HG02678 (cell line): Measurements from ENCODE around the gene TRIP12.
"Not testable (repeated sequence)": the region's sequence is repeated elsewhere in the genome, so short reads cannot be mapped to it uniquely, and the experiment has no call there.

ENCODE experiments used
- ATAC-seq: cut with Tn5 transposase; IDR thresholded peaks from one replicate; pipeline ENCODE4 v1.9.1; 2021; ENCODE audit warnings: mild to moderate bottlenecking, moderate library complexity; ENCODE audit not compliant: unreplicated experiment

The TRIP12 gene

DNA sequence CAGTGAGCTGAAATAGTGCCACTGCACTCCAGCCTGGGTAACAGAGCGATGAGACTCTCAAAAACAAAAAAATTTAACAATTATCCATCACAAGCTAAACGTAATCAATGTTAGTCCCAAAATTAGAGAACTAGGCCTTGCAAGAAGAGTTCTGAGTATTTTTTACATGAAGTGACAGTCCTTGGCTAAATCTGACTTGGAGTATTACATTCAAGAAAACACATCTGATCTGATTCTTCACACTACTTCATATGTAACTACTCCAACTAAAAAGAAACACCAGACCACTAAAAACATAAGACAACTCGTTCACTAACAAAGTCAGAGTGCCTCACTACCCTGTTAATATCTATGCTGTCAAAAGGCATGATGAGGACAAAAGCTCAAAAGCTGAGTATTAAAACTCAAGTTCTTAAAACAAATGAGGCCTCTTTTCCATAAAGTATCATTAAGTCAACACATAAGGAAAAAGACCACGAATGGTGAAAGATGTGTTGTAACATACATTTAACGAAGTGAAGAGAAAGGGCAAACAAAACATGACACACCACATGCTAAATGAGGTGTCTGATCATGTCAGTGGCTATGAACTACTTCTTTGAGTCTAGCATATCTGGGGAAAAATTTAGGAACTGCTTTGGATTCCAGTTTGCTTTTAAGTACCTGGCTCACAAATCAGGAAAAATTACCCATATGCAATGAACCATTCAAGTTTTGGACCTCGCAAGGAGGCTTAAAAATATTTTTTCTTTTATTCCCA, 42.4 kb downstream of the TRIP12 start:
- no peak for ATAC-seq

DNA sequence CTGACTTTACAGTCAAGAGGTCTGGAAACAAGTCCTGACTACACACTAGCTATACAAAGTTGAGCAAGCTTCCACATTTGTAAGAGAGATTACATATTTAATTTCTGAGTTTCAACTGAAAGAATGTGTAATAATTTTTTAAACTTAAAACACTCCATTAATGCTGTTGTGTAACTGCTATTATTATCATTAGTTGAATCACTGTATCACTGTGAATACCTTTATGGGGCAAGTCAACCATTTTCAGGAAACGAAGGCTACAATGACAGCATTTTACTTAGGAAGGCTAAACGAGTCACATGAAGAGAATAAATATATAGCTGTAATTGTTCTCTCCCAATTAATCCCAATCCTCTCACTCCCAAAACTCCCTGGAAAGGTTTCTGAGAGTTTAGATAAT, 46.3 kb downstream of the TRIP12 start:
- ATAC-seq = no peak

- ATAC-seq = no peak
Observed at GRCh38 chr2:229874647-229875046, 47.2 kb downstream of the TRIP12 start.

DNA sequence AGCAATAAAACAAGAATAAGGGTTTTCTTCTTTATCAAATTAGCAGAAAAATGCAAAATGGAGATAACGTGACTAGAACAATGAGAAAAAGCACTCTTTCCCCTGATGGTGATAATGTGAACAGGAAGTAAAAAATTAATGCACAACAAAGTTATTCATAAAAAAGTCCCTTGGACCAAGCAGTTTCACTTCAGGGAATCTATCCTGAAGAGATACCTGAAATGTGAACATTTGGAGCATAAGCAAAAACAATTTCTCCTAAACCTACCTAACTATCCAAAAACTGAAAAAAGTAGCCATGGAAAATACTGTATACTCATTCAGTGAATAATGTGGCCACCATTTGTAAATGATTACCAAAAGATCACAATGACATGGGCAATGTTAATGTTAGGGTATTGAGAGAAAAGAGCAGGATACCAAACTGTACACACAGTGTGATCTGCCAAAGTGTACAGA, 48.7 kb downstream of the TRIP12 start:
- peak; percentile 80 for ATAC-seq

DNA sequence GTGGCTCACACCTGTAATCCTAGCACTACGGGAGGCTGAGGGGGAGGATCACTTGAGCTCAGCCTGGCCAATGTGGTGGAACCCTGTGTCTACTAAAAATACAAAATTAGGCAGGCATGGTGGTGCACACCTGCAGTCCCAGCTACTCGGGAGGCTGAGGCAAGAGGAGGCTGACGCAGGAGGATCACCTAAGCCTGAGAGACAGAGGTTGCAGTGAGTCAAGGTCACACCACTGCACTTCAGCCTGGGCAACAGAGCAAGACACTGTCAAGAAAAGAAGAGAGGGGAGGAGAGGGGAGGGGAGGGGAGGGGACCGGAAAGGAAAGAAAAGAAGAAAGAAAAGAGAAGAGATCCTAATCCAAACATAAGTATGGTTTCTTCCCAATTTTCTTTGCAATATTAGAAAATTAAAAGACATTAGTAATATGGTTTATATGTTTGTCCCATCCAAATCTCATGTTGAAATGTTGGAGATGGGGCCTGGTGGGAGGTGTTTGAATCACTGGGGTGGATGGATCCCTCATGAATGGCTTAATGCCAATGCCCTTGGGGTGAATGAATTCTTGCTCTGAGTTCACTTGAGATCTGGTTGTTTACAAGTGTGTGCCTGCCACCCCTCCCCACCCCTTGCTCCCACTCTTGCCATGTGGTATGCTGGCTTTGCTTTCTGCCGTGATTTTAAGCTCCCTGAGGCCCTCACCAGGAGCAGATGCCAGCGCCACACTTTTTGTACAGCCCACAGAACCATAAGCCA, 50.7 kb downstream of the TRIP12 start:
- ATAC-seq = no peak

- ATAC-seq = peak; percentile 50
Observed at GRCh38 chr2:229869226-229869625, 52.6 kb downstream of the TRIP12 start.

- ATAC-seq = no peak
Observed at GRCh38 chr2:229868794-229869193, 53.0 kb downstream of the TRIP12 start.

DNA sequence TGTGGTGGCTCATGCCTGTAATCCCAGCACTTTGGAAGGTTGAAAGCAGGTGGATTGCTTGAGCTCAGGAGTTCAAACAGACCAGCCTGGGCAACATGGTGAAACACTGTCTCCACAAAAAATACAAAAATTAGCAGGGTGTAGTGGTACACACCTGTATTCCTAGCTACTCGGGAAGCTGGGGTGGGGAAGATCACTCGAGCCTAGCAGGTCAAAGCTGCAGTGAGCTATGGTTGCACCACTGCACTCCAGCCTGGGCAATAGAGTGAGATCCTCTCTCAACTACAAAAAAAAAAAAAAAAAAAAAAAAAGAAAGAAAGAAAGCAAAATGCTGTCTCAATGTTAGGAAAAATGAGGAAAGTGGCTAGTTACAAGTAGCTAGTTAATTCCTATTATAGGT, 56.8 kb downstream of the TRIP12 start:
- ATAC-seq = no peak

DNA sequence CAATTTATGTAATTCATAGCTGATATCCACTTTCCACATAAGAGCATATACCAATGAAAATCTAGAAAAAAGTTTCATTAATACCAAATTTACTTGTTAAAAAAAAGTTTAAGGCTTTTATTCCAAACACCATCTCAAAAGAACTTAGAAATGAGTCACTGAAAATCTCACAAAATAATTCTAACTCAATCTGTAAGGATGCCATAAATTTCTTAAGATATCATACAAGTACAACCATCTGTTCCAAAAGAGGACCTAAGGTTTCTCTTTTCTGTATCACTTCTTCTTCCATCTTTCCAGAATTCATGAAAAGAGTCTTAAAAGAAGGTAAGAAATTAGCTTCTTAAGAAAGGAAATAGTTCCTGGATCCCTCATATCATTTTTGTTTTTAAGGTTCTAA, 60.4 kb downstream of the TRIP12 start:
- ATAC-seq = no peak

GRCh38 chr2:229860334-229860733, 61.5 kb downstream of the TRIP12 start:
- no peak for ATAC-seq

- ATAC-seq = no peak
Observed at GRCh38 chr2:229858351-229858750, 63.5 kb downstream of the TRIP12 start.

DNA sequence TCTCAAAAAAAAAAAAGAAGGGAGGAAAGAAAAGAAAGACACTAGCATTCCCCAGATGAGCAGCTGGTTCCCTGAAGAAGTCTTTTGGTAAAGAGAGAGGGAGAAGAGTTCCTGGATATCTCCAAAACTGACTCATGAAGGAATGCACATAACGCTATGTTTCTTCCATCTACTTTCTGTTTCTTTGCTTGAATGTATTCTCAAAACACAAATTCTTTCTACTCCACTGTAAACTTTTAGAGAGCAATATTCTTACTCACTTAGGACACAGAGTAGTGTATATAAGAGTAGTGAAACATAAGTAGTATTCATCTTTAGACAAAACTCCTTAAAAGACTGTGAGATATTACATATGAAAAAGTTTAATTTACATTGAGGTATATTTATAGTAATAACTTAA, 64.2 kb downstream of the TRIP12 start:
- ATAC-seq = no peak

DNA sequence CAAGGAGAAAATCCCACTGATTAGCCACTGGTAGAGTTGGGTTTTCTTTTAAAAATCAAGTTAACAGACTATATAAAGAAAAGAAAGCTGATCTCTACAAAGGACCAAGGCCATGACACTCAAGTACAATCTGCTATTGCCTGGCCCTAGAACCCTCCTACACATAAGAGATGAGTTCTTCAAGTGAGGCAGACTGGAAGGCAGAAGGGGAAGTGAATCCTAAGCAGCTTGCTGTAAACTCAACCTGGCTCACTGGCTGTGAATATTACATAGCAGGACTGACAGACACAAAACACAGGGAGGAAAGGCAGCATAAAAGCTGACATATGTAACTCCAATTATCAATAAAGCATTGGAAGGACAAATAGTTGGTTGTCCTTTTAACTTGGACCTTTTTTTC, 65.4 kb downstream of the TRIP12 start:
- peak; percentile 81 for ATAC-seq

GRCh38 chr2:229855116-229855515, 66.7 kb downstream of the TRIP12 start:
- ATAC-seq = no peak

- ATAC-seq = peak; percentile 90
Observed at GRCh38 chr2:229852565-229852964, 69.2 kb downstream of the TRIP12 start.

- ATAC-seq = no peak
Observed at GRCh38 chr2:229851870-229852269, 69.9 kb downstream of the TRIP12 start.

- ATAC-seq = not testable (repeated sequence)
Observed at GRCh38 chr2:229850355-229851275, 71.2 kb downstream of the TRIP12 start.

- no peak for ATAC-seq
Observed at GRCh38 chr2:229849073-229849472, 72.7 kb downstream of the TRIP12 start.

DNA sequence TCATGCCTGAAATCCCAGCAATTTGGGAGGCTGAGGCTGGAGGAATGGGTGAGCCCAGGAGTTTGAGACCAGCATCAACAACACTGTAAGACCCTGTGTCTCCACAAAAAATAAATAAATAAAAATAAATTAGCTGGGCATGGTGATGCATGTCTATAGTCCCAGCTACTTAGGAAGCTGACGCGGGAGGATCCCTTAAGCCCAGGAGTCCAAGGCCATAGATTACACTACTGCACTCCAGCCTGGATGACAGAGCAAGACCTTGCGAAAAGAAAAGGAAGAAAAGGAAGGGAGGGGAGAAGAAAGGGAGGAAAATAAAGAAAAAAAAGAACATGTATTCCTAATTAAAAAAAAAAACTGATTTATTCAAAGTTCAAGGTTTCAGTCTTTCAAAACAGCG, 78.2 kb downstream of the TRIP12 start:
- ATAC-seq = no peak

DNA sequence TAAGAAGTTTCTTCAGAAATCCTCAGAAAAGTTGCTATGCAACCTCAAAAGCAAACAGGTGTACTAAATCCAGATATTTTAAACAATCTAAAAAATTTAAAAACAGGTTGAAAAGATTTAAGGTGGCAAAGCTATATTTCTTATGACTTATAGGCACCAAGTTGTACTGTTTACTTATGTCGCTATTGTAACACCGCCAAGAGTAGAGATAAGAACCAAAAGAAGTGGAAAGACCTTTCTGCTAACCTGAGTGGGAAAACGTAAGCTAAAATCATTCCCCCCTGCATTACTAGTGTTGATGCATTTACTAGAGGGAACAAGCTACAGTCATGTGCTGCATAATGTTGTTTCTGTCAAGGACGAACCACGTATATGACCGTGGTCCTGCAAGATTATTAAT, 83.1 kb downstream of the TRIP12 start:
- ATAC-seq = no peak

GRCh38 chr2:229836847-229837246, 85.0 kb downstream of the TRIP12 start:
- no peak for ATAC-seq
